ACC112 (cell line): ENCODE measurements around the gene ADAD1.
A peak's percentile ranks its signal among the peaks of the same experiment; 100 is the strongest.

Experiments
- H2AFZ ChIP-seq: fragments of 200-600 bp; sonication (generic); one replicate; pipeline ENCODE4 v1.6.0; 2017; ENCODE audit warnings: antibody characterized with exemption, low read length; ENCODE audit not compliant: unreplicated experiment
- H3K27ac ChIP-seq: fragments of 200-600 bp; sonication (generic); 2 replicates; pipeline ENCODE4 v1.5.1; 2014; ENCODE audit warnings: low read depth, mild to moderate bottlenecking, antibody characterized with exemption, low read length, moderate library complexity
- H3K27me3 ChIP-seq: fragments of 200-600 bp; sonication (generic); 2 replicates; pipeline ENCODE4 v1.6.1; 2014; ENCODE audit warnings: mild to moderate bottlenecking, antibody characterized with exemption, low read length, moderate library complexity, mixed read lengths; ENCODE audit not compliant: insufficient read depth
- H3K36me3 ChIP-seq: fragments of 200-600 bp; sonication (generic); 2 replicates; pipeline ENCODE4 v1.6.1; 2016; ENCODE audit warnings: mild to moderate bottlenecking, antibody characterized with exemption, low read length, moderate library complexity, mixed read lengths; ENCODE audit not compliant: insufficient read depth
- H3K4me1 ChIP-seq: fragments of 200-600 bp; sonication (generic); one replicate; pipeline ENCODE4 v1.6.1; 2016; ENCODE audit warnings: low read length, mixed read lengths; ENCODE audit not compliant: insufficient read depth, unreplicated experiment, control insufficient read depth
- H3K4me3 ChIP-seq: fragments of 200-600 bp; sonication (generic); 2 replicates; pipeline ENCODE4 v1.5.1; 2014; ENCODE audit warnings: mild to moderate bottlenecking, low read depth, low read length
- H3K79me2 ChIP-seq: fragments of 200-600 bp; sonication (generic); one replicate; pipeline ENCODE4 v1.6.0; 2016; ENCODE audit warnings: low read length; ENCODE audit not compliant: control insufficient read depth, unreplicated experiment, insufficient read depth

ADAD1 gene

DNA sequence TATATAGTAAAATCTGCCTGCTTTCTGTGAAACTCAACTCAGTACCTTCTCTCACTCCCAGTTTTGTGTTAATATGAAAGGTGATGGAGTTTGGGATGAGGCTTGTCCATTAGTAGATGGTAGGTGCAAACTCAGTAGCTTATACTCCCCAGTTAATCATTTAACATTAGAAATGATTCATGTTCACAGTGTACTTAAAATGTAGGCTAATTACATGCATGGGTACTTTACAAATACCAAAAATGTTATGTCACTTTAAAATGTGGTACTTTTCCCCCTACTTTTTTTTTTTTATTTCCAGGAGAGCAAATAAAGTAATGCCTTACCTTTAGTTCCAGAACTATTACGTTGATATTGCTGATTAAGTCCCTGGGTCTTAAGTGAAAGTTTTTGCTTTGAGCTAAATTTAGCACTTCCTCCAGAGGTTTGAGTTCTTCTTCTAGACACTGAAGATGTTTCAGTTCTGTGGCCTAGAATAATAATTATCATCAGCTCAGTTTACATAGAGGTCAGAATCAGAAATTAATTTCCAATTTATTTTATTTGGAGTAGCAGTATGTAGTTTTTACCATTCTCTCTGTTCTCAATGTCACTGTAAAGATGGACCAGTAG is 74.7 kb downstream of the ADAD1 start:
- Histone ChIP-seq H3K27ac (no peak overlapping the region), H3K4me3 (no peak overlapping the region), H3K4me1 (peaks cover 3% of the 10 kb centered on the region), H2AFZ (no peak overlapping the region), H3K79me2 (no peaks in the 10 kb centered on the region), H3K27me3 (peaks cover 3% of the 10 kb centered on the region; the same call in 1 of the 2 replicates), H3K36me3 (no peaks in the 10 kb centered on the region)

- Histone ChIP-seq H3K4me3 (no peak within 1 kb of the TSS), H3K4me1 (peaks cover 12% of the 10 kb centered on the region), H3K36me3 (no peaks in the 10 kb centered on the region), H3K79me2 (no peaks in the 10 kb centered on the region), H3K27ac (no peak within 1 kb of the TSS), H2AFZ (peak within 1 kb of the TSS; percentile 36), H3K27me3 (no peaks in the 10 kb centered on the region)
Observed at GRCh38 chr4:122456231-122457116, 77.7 kb downstream of the ADAD1 start, which contains the start of gene IL2. TSS of gene IL2 (minus strand) at chr4:122456725. CDS start at chr4:122456440, 285 bp downstream.

GRCh38 chr4:122458625-122459024 is 79.8 kb downstream of the ADAD1 start:
- H3K4me1 ChIP-seq, result peaks cover 12% of the 10 kb centered on the region
- H3K4me3 ChIP-seq, result peak overlapping the region; percentile 67
- H3K36me3 ChIP-seq, result no peaks in the 10 kb centered on the region
- H2AFZ ChIP-seq, result peak overlapping the region; percentile 95
- H3K27ac ChIP-seq, result no peak overlapping the region
- H3K79me2 ChIP-seq, result no peaks in the 10 kb centered on the region
- no peaks in the 10 kb centered on the region for H3K27me3 ChIP-seq

DNA sequence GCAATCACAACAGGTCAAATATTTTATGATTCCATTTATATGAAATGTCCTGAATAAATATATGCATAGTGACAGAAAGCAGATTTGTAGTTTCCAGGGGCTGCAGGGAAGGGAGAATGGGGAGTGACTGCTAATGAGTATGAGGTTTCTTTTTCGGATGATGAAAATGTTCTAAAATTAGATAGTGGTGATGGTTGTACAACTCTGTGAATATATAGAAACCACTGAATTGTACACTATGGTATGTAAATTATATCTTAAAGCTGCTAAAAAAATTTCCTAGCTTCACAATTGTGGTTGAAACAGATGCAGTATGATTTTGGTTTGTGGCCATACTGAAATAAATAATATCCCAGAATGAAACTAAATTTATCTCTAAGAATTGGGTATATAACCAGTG is 90.6 kb downstream of the ADAD1 start:
- H3K36me3 ChIP-seq, result no peaks in the 10 kb centered on the region
- H3K27ac ChIP-seq, result no peak overlapping the region
- no peaks in the 10 kb centered on the region for H3K79me2 ChIP-seq
- H3K4me3 ChIP-seq, result no peak overlapping the region
- no peaks in the 10 kb centered on the region for H3K4me1 ChIP-seq
- H2AFZ ChIP-seq, result no peak overlapping the region
- H3K27me3 ChIP-seq, result no peaks in the 10 kb centered on the region

DNA sequence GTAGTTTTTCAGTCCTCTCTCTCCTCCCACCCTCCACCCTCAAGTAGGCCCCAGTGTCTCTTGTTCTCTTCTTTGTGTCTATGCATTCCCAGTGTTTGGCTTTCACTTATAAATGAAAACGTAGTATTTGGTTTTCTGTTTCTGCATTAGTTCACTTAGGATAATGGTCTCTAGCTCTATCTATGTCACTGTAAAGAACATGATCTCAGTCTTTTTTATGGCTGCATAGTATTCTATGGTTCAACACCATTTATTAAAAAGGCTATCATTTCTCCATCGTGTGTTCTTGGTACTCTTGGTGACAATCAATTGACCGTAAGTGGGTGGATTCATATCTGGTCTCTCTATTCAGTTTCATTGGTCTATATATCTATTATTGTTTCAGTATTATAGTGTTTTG is 96.4 kb downstream of the ADAD1 start:
- H3K4me3 ChIP-seq, result no peak overlapping the region
- no peaks in the 10 kb centered on the region for H3K79me2 ChIP-seq
- no peak overlapping the region for H3K27ac ChIP-seq
- H2AFZ ChIP-seq, result no peak overlapping the region
- H3K27me3 ChIP-seq, result no peaks in the 10 kb centered on the region
- H3K36me3 ChIP-seq, result no peaks in the 10 kb centered on the region
- no peaks in the 10 kb centered on the region for H3K4me1 ChIP-seq

DNA sequence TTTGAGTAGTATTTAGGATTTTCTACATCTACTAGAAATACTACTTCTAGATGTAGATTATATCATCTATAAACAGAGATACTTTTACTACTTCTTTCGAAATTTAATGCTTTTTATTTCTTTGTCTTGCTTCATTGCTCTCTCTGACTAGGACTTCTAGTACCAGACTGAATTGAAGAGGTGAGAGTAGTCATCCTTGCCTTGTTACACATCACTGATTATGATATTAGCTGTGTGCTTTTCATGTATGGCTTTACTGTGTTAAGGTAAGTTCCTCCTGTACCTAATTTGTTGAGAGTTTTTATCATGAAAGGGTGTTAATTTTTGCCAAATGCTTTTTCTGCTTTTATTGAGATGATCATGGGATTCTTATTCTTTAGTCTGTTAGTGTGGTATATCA is 97.3 kb downstream of the ADAD1 start:
- Histone ChIP-seq H3K4me3 (no peak overlapping the region), H3K36me3 (no peaks in the 10 kb centered on the region), H3K79me2 (no peaks in the 10 kb centered on the region), H2AFZ (no peak overlapping the region), H3K4me1 (no peaks in the 10 kb centered on the region), H3K27ac (no peak overlapping the region), H3K27me3 (no peaks in the 10 kb centered on the region)

- Histone ChIP-seq H3K36me3 (no peaks in the 10 kb centered on the region), H2AFZ (no peak overlapping the region), H3K79me2 (no peaks in the 10 kb centered on the region), H3K4me1 (no peaks in the 10 kb centered on the region), H3K27me3 (no peaks in the 10 kb centered on the region), H3K27ac (no peak overlapping the region), H3K4me3 (no peak overlapping the region)
Observed at GRCh38 chr4:122476745-122477144, 97.9 kb downstream of the ADAD1 start.
